HEK293 (cell line): ENCODE data around the gene TBC1D16.
A peak's percentile ranks its signal among the peaks of the same experiment; 100 is the strongest.

Experiments
- CTCF ChIA-PET: fragments of 350-600 bp; formaldehyde crosslinking; extraction: SDS; loops from one replicate; lab custom pipeline; 2021; ENCODE audit warnings: antibody characterized with exemption; lab: Yijun Ruan, JAX
- POLR2A ChIA-PET: fragments of 300-600 bp; formaldehyde crosslinking; extraction: SDS; loops from one replicate; lab custom pipeline; 2020; ENCODE audit warnings: antibody characterized with exemption, inconsistent platforms; lab: Yijun Ruan, JAX
- H3K27ac ChIP-seq: fragments of 200-500 bp; sonication (Bioruptor generic); 2 replicates; pipeline ENCODE4 v1.5.1; 2014; ENCODE audit warnings: low read depth, low read length, control low read depth, inconsistent platforms; ENCODE audit errors: extremely low read depth
- H3K36me3 ChIP-seq, 2 experiments: fragments of 200-500 bp in 1 of 2; sonication (Bioruptor generic) in 1 of 2; 1 replicate in 1 of 2; 2 replicates in 1 of 2; pipeline ENCODE4 v1.5.1; 2014 to 2017; ENCODE audit warnings: inconsistent platforms in 2 of 2, low read length in 2 of 2; ENCODE audit not compliant: control insufficient read depth in 2 of 2, insufficient read depth in 1 of 2
- H3K4me1 ChIP-seq: fragments of 200-500 bp; sonication (Bioruptor generic); 2 replicates; pipeline ENCODE4 v1.5.1; 2014; ENCODE audit warnings: mild to moderate bottlenecking, low read length, inconsistent platforms; ENCODE audit not compliant: control insufficient read depth, insufficient read depth
- H3K4me3 ChIP-seq: 2 replicates; pipeline ENCODE4 v1.5.1; 2011; ENCODE audit warnings: low read depth, mild to moderate bottlenecking, control low read depth, low read length, moderate library complexity
- H3K9me3 ChIP-seq: fragments of 200-500 bp; sonication (Bioruptor generic); 2 replicates; pipeline ENCODE4 v1.5.1; 2014; ENCODE audit warnings: low read depth, low read length, inconsistent platforms; ENCODE audit not compliant: control insufficient read depth, insufficient read depth
- EGR2 ChIP-seq: fragments of 450-650 bp; formaldehyde crosslinking; IDR thresholded peaks from 2 replicates; pipeline ENCODE4 v1.5.1; 2016; ENCODE audit warnings: low read depth, missing biosample characterization, missing genetic modification characterization
- GLIS1 ChIP-seq: fragments of 450-650 bp; formaldehyde crosslinking; IDR thresholded peaks from 2 replicates; pipeline ENCODE4 v1.5.1; 2016; ENCODE audit warnings: missing biosample characterization, missing genetic modification characterization
- IKZF3 ChIP-seq: fragments of 450-650 bp; IDR thresholded peaks from 2 replicates; pipeline ENCODE4 v1.5.0; 2018; ENCODE audit warnings: missing biosample characterization, mild to moderate bottlenecking, missing genetic modification characterization, moderate library complexity
- KLF10 ChIP-seq: fragments of 450-650 bp; IDR thresholded peaks from 2 replicates; pipeline ENCODE4 v1.5.1; 2018; ENCODE audit warnings: missing biosample characterization, mild to moderate bottlenecking, missing genetic modification characterization
- KLF9 ChIP-seq: fragments of 450-650 bp; formaldehyde crosslinking; IDR thresholded peaks from 2 replicates; pipeline ENCODE4 v1.5.1; 2016; ENCODE audit warnings: missing biosample characterization, missing genetic modification characterization, low read depth
- MYNN ChIP-seq: fragments of 450-650 bp; formaldehyde crosslinking; IDR thresholded peaks from 2 replicates; pipeline ENCODE4 v1.5.1; 2016; ENCODE audit warnings: missing biosample characterization, missing genetic modification characterization, borderline replicate concordance
- MZF1 ChIP-seq: fragments of 450-650 bp; formaldehyde crosslinking; IDR thresholded peaks from 2 replicates; pipeline ENCODE4 v1.5.1; 2017; ENCODE audit warnings: missing biosample characterization, missing genetic modification characterization, borderline replicate concordance
- SCRT2 ChIP-seq: fragments of 450-650 bp; formaldehyde crosslinking; IDR thresholded peaks from 2 replicates; pipeline ENCODE4 v1.5.1; 2016; ENCODE audit warnings: missing biosample characterization, missing genetic modification characterization
- ZBTB11 ChIP-seq: fragments of 450-650 bp; formaldehyde crosslinking; conservative IDR thresholded peaks from 2 replicates; pipeline ENCODE4 v1.5.1; 2016; ENCODE audit warnings: low read depth, missing biosample characterization, missing genetic modification characterization
- ZBTB17 ChIP-seq: fragments of 450-650 bp; formaldehyde crosslinking; IDR thresholded peaks from 2 replicates; pipeline ENCODE4 v1.5.1; 2016; ENCODE audit warnings: missing biosample characterization, missing genetic modification characterization
- ZBTB20 ChIP-seq: fragments of 450-650 bp; formaldehyde crosslinking; IDR thresholded peaks from 2 replicates; pipeline ENCODE4 v1.5.1; 2016; ENCODE audit warnings: missing biosample characterization, missing genetic modification characterization
- ZBTB48 ChIP-seq: fragments of 450-650 bp; formaldehyde crosslinking; IDR thresholded peaks from 2 replicates; pipeline ENCODE4 v1.5.1; 2016; ENCODE audit warnings: missing biosample characterization, missing genetic modification characterization
- ZEB2 ChIP-seq: fragments of 450-650 bp; formaldehyde crosslinking; IDR thresholded peaks from 2 replicates; pipeline ENCODE4 v1.5.1; 2016; ENCODE audit warnings: missing biosample characterization, missing genetic modification characterization
- ZFHX2 ChIP-seq: fragments of 450-650 bp; formaldehyde crosslinking; conservative IDR thresholded peaks from 2 replicates; pipeline ENCODE4 v1.5.1; 2016; ENCODE audit warnings: missing biosample characterization, missing genetic modification characterization
- ZNF112 ChIP-seq: fragments of 450-650 bp; formaldehyde crosslinking; IDR thresholded peaks from 2 replicates; pipeline ENCODE4 v1.5.0; 2017; ENCODE audit warnings: missing biosample characterization, missing genetic modification characterization
- ZNF174 ChIP-seq: fragments of 450-650 bp; formaldehyde crosslinking; IDR thresholded peaks from 2 replicates; pipeline ENCODE4 v1.5.0; 2017; ENCODE audit warnings: missing biosample characterization, mild to moderate bottlenecking, missing genetic modification characterization
- ZNF18 ChIP-seq: fragments of 450-650 bp; formaldehyde crosslinking; IDR thresholded peaks from 2 replicates; pipeline ENCODE4 v1.5.1; 2016; ENCODE audit warnings: missing biosample characterization, missing genetic modification characterization
- ZNF19 ChIP-seq: fragments of 450-650 bp; formaldehyde crosslinking; IDR thresholded peaks from 2 replicates; pipeline ENCODE4; 2016; ENCODE audit warnings: missing biosample characterization, missing genetic modification characterization, low read depth
- ZNF23 ChIP-seq: fragments of 450-650 bp; formaldehyde crosslinking; IDR thresholded peaks from 2 replicates; pipeline ENCODE4 v1.5.1; 2016; ENCODE audit warnings: missing biosample characterization, missing genetic modification characterization, borderline replicate concordance
- ZNF239 ChIP-seq: fragments of 450-650 bp; formaldehyde crosslinking; IDR thresholded peaks from 2 replicates; pipeline ENCODE4 v1.5.1; 2016; ENCODE audit warnings: missing biosample characterization, missing genetic modification characterization
- ZNF366 ChIP-seq: fragments of 450-650 bp; formaldehyde crosslinking; conservative IDR thresholded peaks from 2 replicates; pipeline ENCODE4 v1.5.1; 2016; ENCODE audit warnings: missing biosample characterization, missing genetic modification characterization
- ZNF394 ChIP-seq: fragments of 450-650 bp; formaldehyde crosslinking; IDR thresholded peaks from 2 replicates; pipeline ENCODE4 v1.5.1; 2016; ENCODE audit warnings: missing biosample characterization, missing genetic modification characterization, mild to moderate bottlenecking, moderate library complexity, borderline replicate concordance
- ZNF398 ChIP-seq: fragments of 450-650 bp; formaldehyde crosslinking; IDR thresholded peaks from 2 replicates; pipeline ENCODE4 v1.5.1; 2017; ENCODE audit warnings: missing biosample characterization, missing genetic modification characterization
- ZNF561 ChIP-seq: fragments of 450-650 bp; IDR thresholded peaks from 2 replicates; pipeline ENCODE4 v1.5.1; 2018; ENCODE audit warnings: missing biosample characterization, missing genetic modification characterization, borderline replicate concordance
- ZNF707 ChIP-seq: fragments of 450-650 bp; formaldehyde crosslinking; IDR thresholded peaks from 2 replicates; pipeline ENCODE4 v1.5.1; 2016; ENCODE audit warnings: missing biosample characterization, missing genetic modification characterization
- ZNF747 ChIP-seq: fragments of 450-650 bp; formaldehyde crosslinking; IDR thresholded peaks from 2 replicates; pipeline ENCODE4 v1.5.1; 2016; ENCODE audit warnings: missing biosample characterization, missing genetic modification characterization
- ZNF776 ChIP-seq: fragments of 450-650 bp; formaldehyde crosslinking; IDR thresholded peaks from 2 replicates; pipeline ENCODE4 v1.5.0; 2017; ENCODE audit warnings: missing biosample characterization, missing genetic modification characterization, borderline replicate concordance
- ZNF792 ChIP-seq: fragments of 450-650 bp; formaldehyde crosslinking; IDR thresholded peaks from 2 replicates; pipeline ENCODE4 v1.5.1; 2016; ENCODE audit warnings: missing biosample characterization, missing genetic modification characterization
- ZNF837 ChIP-seq: fragments of 450-650 bp; formaldehyde crosslinking; IDR thresholded peaks from 2 replicates; pipeline ENCODE4 v1.5.1; 2016; ENCODE audit warnings: missing biosample characterization, missing genetic modification characterization
- ZSCAN16 ChIP-seq: fragments of 450-650 bp; formaldehyde crosslinking; IDR thresholded peaks from 2 replicates; pipeline ENCODE4 v1.5.1; 2016; ENCODE audit warnings: missing biosample characterization, missing genetic modification characterization

Gene TBC1D16

GRCh38 chr17:80034791-80035686 lies 633 bp downstream of the TBC1D16 start:
- CTCF ChIA-PET = interaction anchor here (0.7 to 2.7 kb wide), 4 partner anchors 26 to 48 kb away, joined by 3 to 18 read pairs (median 14); no protein-coding TSS in a partner anchor
- POLR2A ChIA-PET = interaction anchor here (0.7 to 1.3 kb wide), 5 partner anchors 10 to 330 kb away, joined by 3 to 5 read pairs (median 3); partner anchors contain the start of gene GAA
- peak overlapping the region; percentile 70 for H3K4me3 ChIP-seq
- H3K4me1 ChIP-seq = no peaks in the 10 kb centered on the region
- H3K27ac ChIP-seq = peak overlapping the region; percentile 51; the same call in 1 of the 2 replicates
- peaks cover 0 to 3% of the 10 kb centered on the region in 2 experiments; a peak in 2 of 3 replicates for H3K36me3 ChIP-seq
- no peaks in the 10 kb centered on the region for H3K9me3 ChIP-seq
- TF ChIP-seq MZF1 (no peak), ZBTB11 (tag by site-specific recombination) (peak; percentile 49), EGR2 (tag by site-specific recombination) (no peak), ZBTB20 (tag by site-specific recombination) (peak; percentile 33), GLIS1 (tag by site-specific recombination) (peak; percentile 59), ZNF394 (no peak), ZNF112 (tag by site-specific recombination) (no peak), ZNF19 (tag by site-specific recombination) (no peak), ZNF398 (tag by site-specific recombination) (0 out of 2 replicates have a peak, but pooled peaks have one; percentile 22), ZNF837 (tag by site-specific recombination) (no peak), ZNF174 (no peak), ZEB2 (tag by site-specific recombination) (0 out of 2 replicates have a peak, but pooled peaks have one; percentile 43), ZNF561 (tag by site-specific recombination) (no peak), ZNF776 (tag by site-specific recombination) (no peak), ZSCAN16 (tag by site-specific recombination) (no peak), SCRT2 (no peak), MYNN (tag by site-specific recombination) (no peak), ZNF747 (no peak), ZFHX2 (tag by site-specific recombination) (peak; percentile 51), ZNF366 (tag by site-specific recombination) (peak; percentile 72), ZNF707 (tag by site-specific recombination) (no peak), ZNF239 (tag by site-specific recombination) (no peak), KLF10 (peak; percentile 30; the same call in 1 of the 2 replicates), ZNF23 (no peak), ZBTB17 (peak; percentile 77), IKZF3 (tag by site-specific recombination) (0 out of 2 replicates have a peak, but pooled peaks have one; percentile 36), ZBTB48 (tag by site-specific recombination) (no peak), ZNF792 (tag by site-specific recombination) (no peak), KLF9 (no peak), ZNF18 (no peak)
